Measurements from ENCODE around the gene RPS19.

DNA sequence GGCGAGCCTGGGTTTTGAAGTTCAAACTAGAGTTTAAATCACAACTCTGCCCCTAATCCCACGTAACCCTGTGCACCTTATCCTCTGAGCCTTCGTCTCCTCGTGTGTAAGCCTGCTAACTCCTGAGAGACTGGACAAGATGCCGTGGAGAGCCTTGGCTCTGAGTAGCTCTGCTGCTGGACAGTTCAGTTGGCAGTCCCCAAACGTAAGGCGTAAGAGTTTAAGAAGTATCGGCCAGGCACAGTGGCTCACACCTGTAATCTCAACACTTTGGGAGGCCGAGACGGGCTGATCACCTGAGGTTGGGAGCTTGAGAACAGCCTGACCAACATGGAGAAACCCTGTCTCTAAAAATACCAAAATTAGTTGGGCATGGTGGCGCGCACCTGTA lies 12.3 kb downstream of the RPS19 start:
- peak; percentile 36 for TF ChIP-seq POLR2AphosphoS5 (IDR thresholded peaks at IDR 0.05; ENCODE audit: low read depth, low read length)
- no peak; the same call in 1 of the 2 replicates for TF ChIP-seq JUND (IDR thresholded peaks at IDR 0.05)

Measured in HCT116 (cell line).